Stimulated activated CD4-positive, alpha-beta T cell treated with anti-CD3 and anti-CD28 coated beads, Interleukin-15, amount 100 ng/mL, for 24 hours (primary cell): ENCODE measurements around the gene INPP5E.

Source experiments
- DNase-seq: peaks from one replicate; pipeline ENCODE4 v3.0.0-alpha.2; 2020

INPP5E gene

GRCh38 chr9:136472640-136473353 is 33.2 kb upstream of the INPP5E start:
- DNase-seq: no peak

GRCh38 chr9:136471802-136472487 is 32.3 kb upstream of the INPP5E start:
- DNase-seq: no peak

GRCh38 chr9:136470792-136471469 is 31.3 kb upstream of the INPP5E start:
- DNase-seq: no peak

- DNase-seq: no peak
Observed at GRCh38 chr9:136470356-136470755, 30.7 kb upstream of the INPP5E start.

- DNase-seq: no peak
Observed at GRCh38 chr9:136467766-136468165, 28.1 kb upstream of the INPP5E start.

- DNase-seq: no peak
Observed at GRCh38 chr9:136466155-136466541, 26.5 kb upstream of the INPP5E start.

GRCh38 chr9:136465500-136466154 is 26.0 kb upstream of the INPP5E start:
- DNase-seq: no peak

- DNase-seq: no peak
Observed at GRCh38 chr9:136464241-136464640, 24.6 kb upstream of the INPP5E start.

GRCh38 chr9:136463578-136463977 is 23.9 kb upstream of the INPP5E start:
- DNase-seq: no peak

- no peak for DNase-seq
Observed at GRCh38 chr9:136462664-136463063, 23.0 kb upstream of the INPP5E start.

- DNase-seq: no peak
Observed at GRCh38 chr9:136460772-136461325, 21.2 kb upstream of the INPP5E start.

GRCh38 chr9:136459425-136459824 is 19.8 kb upstream of the INPP5E start:
- no peak for DNase-seq

- DNase-seq: no peak
Observed at GRCh38 chr9:136457326-136457725, 17.7 kb upstream of the INPP5E start.

GRCh38 chr9:136456258-136456657 is 16.6 kb upstream of the INPP5E start:
- DNase-seq: no peak

- no peak for DNase-seq
Observed at GRCh38 chr9:136455043-136456002, 15.7 kb upstream of the INPP5E start.

GRCh38 chr9:136454026-136454796 is 14.6 kb upstream of the INPP5E start:
- DNase-seq: no peak

GRCh38 chr9:136453326-136453725 is 13.7 kb upstream of the INPP5E start:
- DNase-seq: no peak

- DNase-seq: no peak
Observed at GRCh38 chr9:136451221-136451877, 11.7 kb upstream of the INPP5E start.

GRCh38 chr9:136448655-136449054 is 9.0 kb upstream of the INPP5E start:
- DNase-seq: no peak

GRCh38 chr9:136447173-136447778 is 7.6 kb upstream of the INPP5E start:
- DNase-seq: no peak
